A549 treated with Hydrocortisone at 1 μM for 4 hours (cell line): ENCODE results near the gene CDX4. TPM values are rescaled to one million over a fixed set of nuclear protein-coding genes. Genes with fewer than 3 reads are reported as not detected.

Experiments used
- total RNA-seq: library from RNA; stranded (reverse); fragments of 200-300 nt; extraction: Qiagen RNA extraction; gene quantifications from 5 replicates; pipeline ENCODE4 v1.2.3, GENCODE V29; 2022

The CDX4 gene
- not detected in 5 replicates for total RNA-seq

GRCh38 chrX:73446831-73447230 is at the start of gene CDX4:
CDX4 (plus strand) TSS chrX:73447053; CDS start chrX:73447254, 201 bp downstream.

Other genes starting within 250 kb of the CDX4 start
- gene NAP1L2, start 232.2 kb upstream of the CDX4 start, total RNA-seq: 0.76 to 1.3 TPM (median 1.0 TPM) in 5 replicates
- 3.0 to 6.0 TPM (median 4.5 TPM) in 5 replicates for gene CHIC1, start 116.1 kb downstream of the CDX4 start, total RNA-seq